ENCODE results near the gene ASS1.

ASS1 gene

DNA sequence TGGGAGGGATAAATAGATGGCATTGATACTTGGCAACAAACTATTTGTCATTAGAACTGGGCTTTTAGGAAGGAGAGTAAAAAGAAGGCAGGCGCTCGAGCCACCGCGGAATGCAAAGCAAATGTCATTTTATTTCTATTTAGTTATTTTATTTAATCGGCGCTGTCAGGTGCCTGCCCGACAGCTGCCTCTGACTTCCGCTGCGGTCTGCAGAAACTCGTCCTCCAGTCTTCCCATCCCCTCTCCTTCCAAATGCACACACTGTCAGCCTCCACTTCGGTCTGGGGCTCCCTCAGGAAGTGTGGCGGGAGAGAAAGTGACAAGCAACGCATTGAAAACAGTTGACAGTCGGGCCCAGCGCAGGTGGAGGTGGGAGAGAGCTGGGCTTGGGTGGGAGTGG, 29.3 kb downstream of the ASS1 start:
- H3K4me1 ChIP-seq (ENCODE audit: control insufficient read depth, insufficient read depth, low read length): peaks cover 27% of the 10 kb centered on the region
- H3K4me3 ChIP-seq (ENCODE audit: low read depth, low read length): no peak overlapping the region
- no peak overlapping the region for H3K27ac ChIP-seq (ENCODE audit: low read depth, low read length)
- no peaks in the 10 kb centered on the region for H3K9me3 ChIP-seq (ENCODE audit: control insufficient read depth, insufficient read depth, low read depth, low read length)
- H3K36me3 ChIP-seq (ENCODE audit: control insufficient read depth, insufficient read depth, low read length): peaks cover 13% of the 10 kb centered on the region; the same call in 1 of the 2 replicates
- H3K27me3 ChIP-seq (ENCODE audit: control insufficient read depth, insufficient read depth, low read length): peaks cover 7% of the 10 kb centered on the region; the same call in 1 of the 2 replicates
- no peak overlapping the region for H3K9ac ChIP-seq (ENCODE audit: low read length)

- H3K9me3 ChIP-seq (ENCODE audit: control insufficient read depth, insufficient read depth, low read depth, low read length): no peaks in the 10 kb centered on the region
- no peak overlapping the region for H3K9ac ChIP-seq (ENCODE audit: low read length)
- peaks cover 26% of the 10 kb centered on the region for H3K4me1 ChIP-seq (ENCODE audit: control insufficient read depth, insufficient read depth, low read length)
- peaks cover 11% of the 10 kb centered on the region; the same call in 1 of the 2 replicates for H3K36me3 ChIP-seq (ENCODE audit: control insufficient read depth, insufficient read depth, low read length)
- H3K27me3 ChIP-seq (ENCODE audit: control insufficient read depth, insufficient read depth, low read length): peaks cover 7% of the 10 kb centered on the region; the same call in 1 of the 2 replicates
- no peak overlapping the region for H3K4me3 ChIP-seq (ENCODE audit: low read depth, low read length)
- H3K27ac ChIP-seq (ENCODE audit: low read depth, low read length): no peak overlapping the region
Observed at GRCh38 chr9:130476151-130476730, 31.5 kb downstream of the ASS1 start.

GRCh38 chr9:130477564-130477963, 32.8 kb downstream of the ASS1 start:
- H3K27ac ChIP-seq (ENCODE audit: low read depth, low read length): no peak overlapping the region
- no peak overlapping the region for H3K4me3 ChIP-seq (ENCODE audit: low read depth, low read length)
- no peak overlapping the region for H3K9ac ChIP-seq (ENCODE audit: low read length)
- peaks cover 7% of the 10 kb centered on the region; the same call in 1 of the 2 replicates for H3K27me3 ChIP-seq (ENCODE audit: control insufficient read depth, insufficient read depth, low read length)
- H3K4me1 ChIP-seq (ENCODE audit: control insufficient read depth, insufficient read depth, low read length): peaks cover 20% of the 10 kb centered on the region
- peaks cover 10% of the 10 kb centered on the region; the same call in 1 of the 2 replicates for H3K36me3 ChIP-seq (ENCODE audit: control insufficient read depth, insufficient read depth, low read length)
- H3K9me3 ChIP-seq (ENCODE audit: control insufficient read depth, insufficient read depth, low read depth, low read length): no peaks in the 10 kb centered on the region

DNA sequence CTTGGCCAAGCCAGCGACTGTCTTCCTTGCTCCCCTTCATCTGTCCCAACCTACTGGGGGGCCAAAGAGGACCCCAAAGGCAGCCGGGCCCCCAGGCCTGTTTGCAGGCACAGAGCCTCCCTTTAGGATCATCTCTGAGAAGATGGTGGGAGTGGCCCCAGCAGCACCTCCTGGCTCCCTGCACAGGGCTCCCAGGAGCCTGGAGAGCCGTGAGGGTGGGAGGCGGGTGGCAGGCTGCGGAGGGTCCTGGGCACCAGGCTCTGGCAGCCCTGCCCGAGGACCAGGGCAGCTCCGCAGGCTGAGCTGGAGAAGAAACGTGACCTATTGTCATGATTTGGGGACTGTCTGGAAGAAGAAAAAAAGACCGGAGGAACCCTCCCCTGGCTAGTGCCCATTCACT, 33.4 kb downstream of the ASS1 start:
- H3K9me3 ChIP-seq (ENCODE audit: control insufficient read depth, insufficient read depth, low read depth, low read length): no peaks in the 10 kb centered on the region
- H3K36me3 ChIP-seq (ENCODE audit: control insufficient read depth, insufficient read depth, low read length): peaks cover 10% of the 10 kb centered on the region; the same call in 1 of the 2 replicates
- no peak overlapping the region for H3K4me3 ChIP-seq (ENCODE audit: low read depth, low read length)
- H3K27me3 ChIP-seq (ENCODE audit: control insufficient read depth, insufficient read depth, low read length): peaks cover 7% of the 10 kb centered on the region; the same call in 1 of the 2 replicates
- no peak overlapping the region for H3K9ac ChIP-seq (ENCODE audit: low read length)
- peaks cover 20% of the 10 kb centered on the region for H3K4me1 ChIP-seq (ENCODE audit: control insufficient read depth, insufficient read depth, low read length)
- no peak overlapping the region for H3K27ac ChIP-seq (ENCODE audit: low read depth, low read length)

- Histone ChIP-seq H3K9me3 (ENCODE audit: control insufficient read depth, insufficient read depth, low read depth, low read length) (no peaks in the 10 kb centered on the region), H3K27ac (ENCODE audit: low read depth, low read length) (no peak overlapping the region), H3K27me3 (ENCODE audit: control insufficient read depth, insufficient read depth, low read length) (peaks cover 7% of the 10 kb centered on the region; the same call in 1 of the 2 replicates), H3K4me1 (ENCODE audit: control insufficient read depth, insufficient read depth, low read length) (peaks cover 14% of the 10 kb centered on the region), H3K9ac (ENCODE audit: low read length) (no peak overlapping the region), H3K36me3 (ENCODE audit: control insufficient read depth, insufficient read depth, low read length) (peaks cover 10% of the 10 kb centered on the region; the same call in 1 of the 2 replicates), H3K4me3 (ENCODE audit: low read depth, low read length) (no peak overlapping the region)
Observed at GRCh38 chr9:130478736-130479575, 34.2 kb downstream of the ASS1 start.

GRCh38 chr9:130479587-130479986, 34.8 kb downstream of the ASS1 start:
- Histone ChIP-seq H3K27ac (ENCODE audit: low read depth, low read length) (no peak overlapping the region), H3K9ac (ENCODE audit: low read length) (no peak overlapping the region), H3K27me3 (ENCODE audit: control insufficient read depth, insufficient read depth, low read length) (peaks cover 5% of the 10 kb centered on the region; the same call in 1 of the 2 replicates), H3K36me3 (ENCODE audit: control insufficient read depth, insufficient read depth, low read length) (peaks cover 10% of the 10 kb centered on the region; the same call in 1 of the 2 replicates), H3K4me3 (ENCODE audit: low read depth, low read length) (no peak overlapping the region), H3K9me3 (ENCODE audit: control insufficient read depth, insufficient read depth, low read depth, low read length) (no peaks in the 10 kb centered on the region), H3K4me1 (ENCODE audit: control insufficient read depth, insufficient read depth, low read length) (peaks cover 8% of the 10 kb centered on the region)

- H3K4me3 ChIP-seq (ENCODE audit: low read depth, low read length): no peak overlapping the region
- no peak overlapping the region for H3K9ac ChIP-seq (ENCODE audit: low read length)
- no peaks in the 10 kb centered on the region; the same call in 1 of the 2 replicates for H3K27me3 ChIP-seq (ENCODE audit: control insufficient read depth, insufficient read depth, low read length)
- H3K9me3 ChIP-seq (ENCODE audit: control insufficient read depth, insufficient read depth, low read depth, low read length): no peaks in the 10 kb centered on the region
- H3K27ac ChIP-seq (ENCODE audit: low read depth, low read length): no peak overlapping the region
- peaks cover 6% of the 10 kb centered on the region; the same call in 1 of the 2 replicates for H3K4me1 ChIP-seq (ENCODE audit: control insufficient read depth, insufficient read depth, low read length)
- H3K36me3 ChIP-seq (ENCODE audit: control insufficient read depth, insufficient read depth, low read length): peaks cover 11% of the 10 kb centered on the region
Observed at GRCh38 chr9:130480673-130481072, 35.9 kb downstream of the ASS1 start.

DNA sequence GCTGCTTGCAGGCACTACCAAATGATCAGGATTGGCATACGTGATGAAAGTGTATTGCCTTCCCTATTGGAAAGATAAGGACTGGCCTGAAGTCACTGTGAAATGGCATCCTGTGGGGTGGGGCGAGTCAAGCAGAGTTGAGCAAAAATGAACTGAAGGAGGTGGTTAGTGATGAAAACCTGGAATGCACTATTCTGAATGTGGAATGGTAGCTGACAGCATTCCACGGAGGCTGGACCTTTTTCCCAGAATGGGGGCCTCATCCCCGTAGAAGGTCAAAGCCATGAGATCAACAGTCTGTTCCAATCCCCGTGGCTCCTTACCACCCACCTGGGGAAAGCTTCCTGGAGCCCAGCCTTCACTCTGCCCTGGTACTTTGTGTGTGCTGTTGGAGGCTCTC, 37.7 kb downstream of the ASS1 start:
- no peak overlapping the region for H3K27ac ChIP-seq (ENCODE audit: low read depth, low read length)
- H3K9me3 ChIP-seq (ENCODE audit: control insufficient read depth, insufficient read depth, low read depth, low read length): no peaks in the 10 kb centered on the region
- peaks cover 6% of the 10 kb centered on the region; the same call in 1 of the 2 replicates for H3K4me1 ChIP-seq (ENCODE audit: control insufficient read depth, insufficient read depth, low read length)
- H3K9ac ChIP-seq (ENCODE audit: low read length): no peak overlapping the region
- peaks cover 8% of the 10 kb centered on the region for H3K36me3 ChIP-seq (ENCODE audit: control insufficient read depth, insufficient read depth, low read length)
- no peaks in the 10 kb centered on the region; the same call in 1 of the 2 replicates for H3K27me3 ChIP-seq (ENCODE audit: control insufficient read depth, insufficient read depth, low read length)
- no peak overlapping the region for H3K4me3 ChIP-seq (ENCODE audit: low read depth, low read length)

DNA sequence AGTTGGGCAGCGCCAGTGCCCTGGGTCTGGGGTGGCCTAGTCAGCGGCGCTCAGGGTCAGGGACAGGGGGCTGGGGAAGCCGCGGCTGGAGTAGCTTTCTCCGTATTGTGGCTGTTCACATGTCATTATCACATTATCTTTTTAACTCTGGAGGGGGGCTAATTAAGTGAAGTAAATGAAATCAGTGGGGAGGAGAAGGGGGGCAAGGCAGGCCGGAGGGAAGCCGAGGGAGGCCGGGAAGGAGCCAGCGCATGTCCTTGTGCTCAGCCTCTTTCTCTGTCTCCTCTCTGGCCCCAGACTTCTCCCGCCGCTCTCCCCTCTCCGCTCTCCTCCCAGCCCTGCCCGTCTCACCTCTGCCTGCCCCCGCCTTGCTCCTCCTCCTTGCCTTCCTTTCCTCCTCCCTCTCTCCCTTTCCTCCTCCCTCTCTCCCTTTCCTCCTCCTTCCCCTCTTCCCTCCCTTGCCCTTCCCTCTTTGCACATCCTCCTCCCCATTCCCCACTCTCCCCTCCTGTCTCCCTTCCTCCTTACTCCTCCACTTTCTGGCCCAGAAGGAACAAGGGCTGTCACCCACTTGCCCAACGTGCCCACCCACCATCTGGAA, 38.7 kb downstream of the ASS1 start:
- H3K36me3 ChIP-seq (ENCODE audit: control insufficient read depth, insufficient read depth, low read length): peaks cover 7% of the 10 kb centered on the region

DNA sequence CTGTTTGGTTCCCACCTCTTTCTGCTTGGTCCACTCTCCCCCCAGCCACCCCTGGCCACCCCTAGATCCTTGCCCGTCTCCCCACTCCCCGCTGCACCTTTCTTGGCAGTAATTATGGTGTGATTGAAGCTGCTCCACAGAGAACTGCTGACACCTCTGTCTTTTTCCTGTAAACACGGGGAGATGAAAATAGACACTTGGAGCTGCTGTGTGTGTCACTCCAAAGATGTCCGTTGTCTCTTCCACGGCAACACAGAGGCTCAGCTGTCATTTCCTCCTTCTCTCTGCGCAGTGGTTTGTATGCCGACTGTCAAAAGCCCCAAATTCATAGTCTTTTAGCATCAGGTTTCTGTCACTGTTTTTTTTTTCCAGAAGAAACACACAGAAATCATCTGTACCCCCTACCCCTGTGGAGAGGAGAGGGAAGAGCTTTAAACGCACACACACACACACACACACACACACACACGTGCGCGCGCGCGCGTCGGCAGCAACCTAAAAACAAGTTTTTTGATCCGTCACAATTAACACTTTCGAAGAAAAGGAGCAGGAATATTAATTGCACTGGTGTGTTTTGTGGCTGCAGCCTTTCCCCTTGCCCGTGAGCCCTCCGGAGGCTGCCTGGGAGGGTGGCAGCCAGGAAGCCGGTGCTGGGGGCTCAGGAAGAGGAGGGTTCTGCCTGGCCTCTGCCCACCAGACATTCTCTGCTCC, 39.8 kb downstream of the ASS1 start:
- Histone ChIP-seq H3K27me3 (ENCODE audit: control insufficient read depth, insufficient read depth, low read length) (no peaks in the 10 kb centered on the region; the same call in 1 of the 2 replicates), H3K9me3 (ENCODE audit: control insufficient read depth, insufficient read depth, low read depth, low read length) (no peaks in the 10 kb centered on the region), H3K4me3 (ENCODE audit: low read depth, low read length) (no peak overlapping the region), H3K27ac (ENCODE audit: low read depth, low read length) (no peak overlapping the region), H3K36me3 (ENCODE audit: control insufficient read depth, insufficient read depth, low read length) (peaks cover 9% of the 10 kb centered on the region), H3K4me1 (ENCODE audit: control insufficient read depth, insufficient read depth, low read length) (peaks cover 6% of the 10 kb centered on the region; the same call in 1 of the 2 replicates), H3K9ac (ENCODE audit: low read length) (no peak overlapping the region)

More for the DNA sequence above, 38.7 kb downstream of the ASS1 start:
- Histone ChIP-seq H3K4me3 (ENCODE audit: low read depth, low read length) (no peak overlapping the region), H3K4me1 (ENCODE audit: control insufficient read depth, insufficient read depth, low read length) (peaks cover 6% of the 10 kb centered on the region; the same call in 1 of the 2 replicates), H3K27me3 (ENCODE audit: control insufficient read depth, insufficient read depth, low read length) (no peaks in the 10 kb centered on the region; the same call in 1 of the 2 replicates), H3K27ac (ENCODE audit: low read depth, low read length) (no peak overlapping the region), H3K9me3 (ENCODE audit: control insufficient read depth, insufficient read depth, low read depth, low read length) (no peaks in the 10 kb centered on the region), H3K9ac (ENCODE audit: low read length) (no peak overlapping the region)
